Neural progenitor cell (in vitro differentiated cells): ENCODE measurements around the gene NARS2. TPM values are rescaled to one million over a fixed set of nuclear protein-coding genes. Genes with fewer than 3 reads are reported as not detected.

ENCODE experiments used
- DNase-seq: peaks from one replicate; pipeline ENCODE4 v3.0.0-alpha.2; 2016; ENCODE audit warnings: low spot score
- H2AFZ ChIP-seq: fragments of 200-600 bp; sonication (generic); replicated peaks from 2 replicates; pipeline ENCODE4 v1.6.1; 2016; ENCODE audit warnings: antibody characterized with exemption
- H3F3A ChIP-seq: fragments of 200-600 bp; sonication (generic); 2 replicates; pipeline ENCODE4 v1.6.1; 2016; ENCODE audit warnings: antibody characterized with exemption, low read depth
- H3K27ac ChIP-seq: fragments of 200-600 bp; sonication (generic); 2 replicates; pipeline ENCODE4 v1.5.1; 2016; ENCODE audit warnings: mild to moderate bottlenecking
- H3K27me3 ChIP-seq: fragments of 200-600 bp; sonication (generic); 2 replicates; pipeline ENCODE4 v1.6.1; 2016; ENCODE audit warnings: mild to moderate bottlenecking, moderate library complexity
- H3K36me3 ChIP-seq: fragments of 200-600 bp; sonication (generic); 2 replicates; pipeline ENCODE4 v1.5.1; 2016
- H3K4me1 ChIP-seq: fragments of 200-600 bp; sonication (generic); 2 replicates; pipeline ENCODE4 v1.6.1; 2016; ENCODE audit warnings: mixed run types
- H3K4me2 ChIP-seq: fragments of 200-600 bp; sonication (generic); 2 replicates; pipeline ENCODE4 v1.6.1; 2016
- H3K4me3 ChIP-seq: fragments of 200-600 bp; sonication (generic); 2 replicates; pipeline ENCODE4 v1.5.1; 2016
- H3K79me2 ChIP-seq: fragments of 200-600 bp; sonication (generic); 2 replicates; pipeline ENCODE4 v1.6.1; 2016; ENCODE audit warnings: low read depth
- H3K9ac ChIP-seq: fragments of 200-600 bp; sonication (generic); 2 replicates; pipeline ENCODE4 v1.6.1; 2016
- H3K9me3 ChIP-seq: fragments of 200-600 bp; sonication (generic); 2 replicates; pipeline ENCODE4 v1.5.1; 2016; ENCODE audit warnings: low read depth
- H4K20me1 ChIP-seq: fragments of 200-600 bp; sonication (generic); 2 replicates; pipeline ENCODE4 v1.6.1; 2016; ENCODE audit warnings: low read depth
- H3K27ac Mint-ChIP-seq: 3 replicates; pipeline ENCODE4 v1.8.0; 2021; ENCODE audit warnings: mixed read lengths
- H3K27me3 Mint-ChIP-seq: 2 replicates; pipeline ENCODE4 v1.8.0; 2022; ENCODE audit warnings: low read depth, mild to moderate bottlenecking, inconsistent platforms, moderate library complexity, mixed read lengths; ENCODE audit not compliant: insufficient read depth
- H3K36me3 Mint-ChIP-seq: 3 replicates; pipeline ENCODE4 v1.8.0; 2021; ENCODE audit warnings: mixed read lengths
- H3K4me1 Mint-ChIP-seq: 3 replicates; pipeline ENCODE4 v1.8.0; 2021; ENCODE audit warnings: mixed read lengths
- H3K4me3 Mint-ChIP-seq: 3 replicates; pipeline ENCODE4 v1.8.0; 2021; ENCODE audit warnings: mild to moderate bottlenecking, moderate library complexity, mixed read lengths
- H3K9me3 Mint-ChIP-seq: 3 replicates; pipeline ENCODE4 v1.8.0; 2020; ENCODE audit warnings: mixed read lengths
- CTCF ChIP-seq: fragments of 200-600 bp; sonication (generic); IDR thresholded peaks from 2 replicates; pipeline ENCODE4 v1.5.1; 2017; ENCODE audit warnings: antibody characterized with exemption, mild to moderate bottlenecking
- EZH2 ChIP-seq: fragments of 200-600 bp; sonication (generic); IDR thresholded peaks from 2 replicates; pipeline ENCODE4 v1.6.1; 2017; ENCODE audit warnings: antibody characterized with exemption, mild to moderate bottlenecking, moderate library complexity
- EZH2phosphoT487 ChIP-seq: fragments of 200-600 bp; sonication (generic); IDR thresholded peaks from 2 replicates; pipeline ENCODE4 v1.6.1; 2017; ENCODE audit warnings: antibody characterized with exemption
- total RNA-seq: library from RNA; depleted of rRNA; stranded (reverse); fragments of >200 nt; gene quantifications from 2 replicates; pipeline ENCODE4 v1.2.3, GENCODE V29; 2015; ENCODE audit warnings: low replicate concordance

NARS2 gene
- total RNA-seq, 1 donor from 2014 or later = 53.0 TPM

- Histone ChIP-seq H3K4me1 (peaks cover 8% of the 10 kb centered on the region), H3K4me3 (no peak overlapping the region), H3K79me2 (no peaks in the 10 kb centered on the region), H3F3A (no peaks in the 10 kb centered on the region), H3K9ac (no peak overlapping the region), H3K36me3 (no peaks in the 10 kb centered on the region), H3K9me3 (no peaks in the 10 kb centered on the region), H3K27me3 (no peaks in the 10 kb centered on the region), H3K27ac (no peak overlapping the region), H2AFZ (no peak overlapping the region), H4K20me1 (peaks cover 3% of the 10 kb centered on the region), H3K4me2 (no peak overlapping the region)
- H3K9me3 Mint-ChIP-seq = no peaks in the 10 kb centered on the region
- no peak overlapping the region for H3K4me3 Mint-ChIP-seq
- no peak overlapping the region for H3K27ac Mint-ChIP-seq
- peaks cover 11% of the 10 kb centered on the region for H3K36me3 Mint-ChIP-seq
- TF ChIP-seq EZH2 (no peak), EZH2phosphoT487 (no peak), CTCF (no peak)
- H3K27me3 Mint-ChIP-seq = no peaks in the 10 kb centered on the region
- DNase-seq = no peak
- H3K4me1 Mint-ChIP-seq = no peaks in the 10 kb centered on the region
Observed at GRCh38 chr11:78492973-78493372, 81.7 kb downstream of the NARS2 start.

- H3K4me1 Mint-ChIP-seq = no peaks in the 10 kb centered on the region
- H3K79me2 ChIP-seq = peaks cover 7% of the 10 kb centered on the region
- H3K9me3 ChIP-seq = no peaks in the 10 kb centered on the region
- no peaks in the 10 kb centered on the region for H3F3A ChIP-seq
- no peaks in the 10 kb centered on the region for H3K27me3 Mint-ChIP-seq
- no peaks in the 10 kb centered on the region for H3K27me3 ChIP-seq
- H3K36me3 Mint-ChIP-seq = peaks cover 30% of the 10 kb centered on the region
- H3K4me2 ChIP-seq = no peak overlapping the region
- H3K9ac ChIP-seq = no peak overlapping the region
- H3K36me3 ChIP-seq = no peaks in the 10 kb centered on the region
- peaks cover 12% of the 10 kb centered on the region for H3K9me3 Mint-ChIP-seq
- no peaks in the 10 kb centered on the region for H3K4me1 ChIP-seq
- TF ChIP-seq EZH2phosphoT487 = no peak
- no peak for TF ChIP-seq EZH2
- TF ChIP-seq CTCF = no peak
- DNase-seq = no peak
- H3K4me3 ChIP-seq = no peak overlapping the region
- no peak overlapping the region for H2AFZ ChIP-seq
- no peak overlapping the region for H3K27ac ChIP-seq
- H3K27ac Mint-ChIP-seq = no peak overlapping the region
- H3K4me3 Mint-ChIP-seq = no peak overlapping the region
- H4K20me1 ChIP-seq = no peaks in the 10 kb centered on the region
Observed at GRCh38 chr11:78489184-78489583, 85.5 kb downstream of the NARS2 start.

GRCh38 chr11:78478536-78478935, 96.1 kb downstream of the NARS2 start:
- H3K27ac ChIP-seq = no peak overlapping the region
- Mint-ChIP-seq H3K27ac (no peak overlapping the region), H3K27me3 (peaks cover 2% of the 10 kb centered on the region), H3K4me1 (no peaks in the 10 kb centered on the region), H3K36me3 (peaks cover 20% of the 10 kb centered on the region), H3K9me3 (peaks cover 4% of the 10 kb centered on the region), H3K4me3 (no peak overlapping the region)
- H3K4me2 ChIP-seq = no peak overlapping the region
- H3K4me1 ChIP-seq = no peaks in the 10 kb centered on the region
- H3F3A ChIP-seq = no peaks in the 10 kb centered on the region
- TF ChIP-seq EZH2 (no peak), CTCF (no peak), EZH2phosphoT487 (no peak)
- H3K9me3 ChIP-seq = no peaks in the 10 kb centered on the region
- H3K9ac ChIP-seq = no peak overlapping the region
- H3K27me3 ChIP-seq = no peaks in the 10 kb centered on the region
- H4K20me1 ChIP-seq = no peaks in the 10 kb centered on the region
- no peak overlapping the region for H2AFZ ChIP-seq
- no peaks in the 10 kb centered on the region for H3K36me3 ChIP-seq
- DNase-seq = no peak
- H3K4me3 ChIP-seq = no peak overlapping the region
- H3K79me2 ChIP-seq = no peaks in the 10 kb centered on the region

GRCh38 chr11:78476066-78476465, 98.6 kb downstream of the NARS2 start:
- H3K9me3 ChIP-seq = no peaks in the 10 kb centered on the region
- H3K4me2 ChIP-seq = no peak overlapping the region
- Mint-ChIP-seq H3K4me1 (no peaks in the 10 kb centered on the region), H3K4me3 (no peak overlapping the region), H3K27me3 (peaks cover 2% of the 10 kb centered on the region), H3K36me3 (peaks cover 15% of the 10 kb centered on the region), H3K27ac (no peak overlapping the region), H3K9me3 (no peaks in the 10 kb centered on the region)
- no peak for DNase-seq
- H3F3A ChIP-seq = no peaks in the 10 kb centered on the region
- no peaks in the 10 kb centered on the region for H3K36me3 ChIP-seq
- no peak overlapping the region for H3K9ac ChIP-seq
- H3K79me2 ChIP-seq = no peaks in the 10 kb centered on the region
- no peaks in the 10 kb centered on the region for H3K27me3 ChIP-seq
- H3K4me3 ChIP-seq = no peak overlapping the region
- no peaks in the 10 kb centered on the region for H4K20me1 ChIP-seq
- TF ChIP-seq CTCF (no peak), EZH2phosphoT487 (no peak), EZH2 (no peak)
- H3K27ac ChIP-seq = no peak overlapping the region
- H3K4me1 ChIP-seq = no peaks in the 10 kb centered on the region
- H2AFZ ChIP-seq = no peak overlapping the region
